HCT116 (cell line): ENCODE measurements around the gene DOCK4.

Experiments used
- CBX3 ChIP-seq: IDR thresholded peaks from 2 replicates; pipeline ENCODE4 v1.6.1; 2012; ENCODE audit warnings: low read depth
- EZH2 ChIP-seq: fragments of 200-600 bp; sonication (generic); IDR thresholded peaks from 2 replicates; pipeline ENCODE4 v1.6.1; 2017; ENCODE audit warnings: antibody characterized with exemption, mixed run types
- EZH2phosphoT487 ChIP-seq: fragments of 200-600 bp; IDR thresholded peaks from 2 replicates; pipeline ENCODE4 v1.6.1; 2018; ENCODE audit warnings: antibody characterized with exemption, borderline replicate concordance
- FOSL1 ChIP-seq: IDR thresholded peaks from 2 replicates; pipeline ENCODE4 v1.6.1; 2012; ENCODE audit warnings: low read depth
- POLR2A ChIP-seq: IDR thresholded peaks from 2 replicates; pipeline ENCODE4 v1.7.0; 2011; ENCODE audit warnings: borderline replicate concordance; ENCODE audit not compliant: insufficient read depth, insufficient read length; ENCODE audit errors: extremely low read depth
- YY1 ChIP-seq: IDR thresholded peaks from 2 replicates; pipeline ENCODE4 v1.6.1; 2011; ENCODE audit warnings: low read length, low read depth, moderate library complexity, mild to moderate bottlenecking; ENCODE audit not compliant: insufficient replicate concordance; ENCODE audit errors: extremely low read depth
- TF ChIP-seq, protein P1 (sequence below), 3 experiments: fragments of 200-600 bp in 1 of 3; sonication (generic) in 1 of 3; IDR thresholded peaks in 2 of 3; conservative IDR thresholded peaks in 1 of 3; 2 replicates each; pipeline ENCODE4 v1.5.1; 2012 to 2017; ENCODE audit warnings: low read depth in 2 of 3, low read length in 2 of 3, antibody characterized with exemption in 1 of 3, borderline replicate concordance in 1 of 3, control low read depth in 1 of 3, mild to moderate bottlenecking in 1 of 3, mixed read lengths in 1 of 3, mixed run types in 1 of 3, moderate library complexity in 1 of 3; ENCODE audit not compliant: insufficient read depth in 1 of 3
- TF ChIP-seq, protein P2 (sequence below): IDR thresholded peaks from 2 replicates; pipeline ENCODE4 v1.6.1; 2011; ENCODE audit warnings: mild to moderate bottlenecking, low read length, moderate library complexity; ENCODE audit not compliant: insufficient replicate concordance; ENCODE audit errors: extremely low read depth
- TF ChIP-seq, protein P3 (sequence below): IDR thresholded peaks from 2 replicates; pipeline ENCODE4 v1.6.1; 2012; ENCODE audit warnings: low read depth
- TF ChIP-seq, protein P4 (sequence below): IDR thresholded peaks from 2 replicates; pipeline ENCODE4 v1.6.1; 2012

DNA sequence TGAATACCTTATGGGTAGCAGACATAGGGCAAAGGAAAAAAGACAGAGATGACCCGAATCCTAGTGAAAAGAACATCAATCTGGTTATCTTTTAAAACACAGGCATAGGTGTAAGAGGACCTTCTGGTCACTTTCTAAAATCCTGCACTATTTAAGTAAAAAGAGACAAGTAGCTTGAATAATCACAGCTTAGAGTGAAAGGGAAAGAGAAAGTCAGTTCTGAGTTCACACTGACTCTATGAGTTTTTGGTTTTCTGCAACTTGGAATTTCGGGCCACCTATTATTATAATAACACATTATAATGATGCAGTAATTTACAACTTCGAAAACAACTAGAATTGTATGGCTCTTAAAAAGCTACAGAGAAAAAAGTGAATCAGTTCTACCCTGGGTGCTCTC lies 247.8 kb downstream of the DOCK4 start:
- TF ChIP-seq, protein P1, sequence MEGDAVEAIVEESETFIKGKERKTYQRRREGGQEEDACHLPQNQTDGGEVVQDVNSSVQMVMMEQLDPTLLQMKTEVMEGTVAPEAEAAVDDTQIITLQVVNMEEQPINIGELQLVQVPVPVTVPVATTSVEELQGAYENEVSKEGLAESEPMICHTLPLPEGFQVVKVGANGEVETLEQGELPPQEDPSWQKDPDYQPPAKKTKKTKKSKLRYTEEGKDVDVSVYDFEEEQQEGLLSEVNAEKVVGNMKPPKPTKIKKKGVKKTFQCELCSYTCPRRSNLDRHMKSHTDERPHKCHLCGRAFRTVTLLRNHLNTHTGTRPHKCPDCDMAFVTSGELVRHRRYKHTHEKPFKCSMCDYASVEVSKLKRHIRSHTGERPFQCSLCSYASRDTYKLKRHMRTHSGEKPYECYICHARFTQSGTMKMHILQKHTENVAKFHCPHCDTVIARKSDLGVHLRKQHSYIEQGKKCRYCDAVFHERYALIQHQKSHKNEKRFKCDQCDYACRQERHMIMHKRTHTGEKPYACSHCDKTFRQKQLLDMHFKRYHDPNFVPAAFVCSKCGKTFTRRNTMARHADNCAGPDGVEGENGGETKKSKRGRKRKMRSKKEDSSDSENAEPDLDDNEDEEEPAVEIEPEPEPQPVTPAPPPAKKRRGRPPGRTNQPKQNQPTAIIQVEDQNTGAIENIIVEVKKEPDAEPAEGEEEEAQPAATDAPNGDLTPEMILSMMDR (IDR thresholded peaks at IDR 0.05 in 2 of 3, conservative IDR thresholded peaks at IDR 0.05 in 1 of 3; ENCODE audit: borderline replicate concordance in 1 of 3, insufficient read depth in 1 of 3, low read depth in 2 of 3, low read length in 2 of 3), result no peak
- TF ChIP-seq, protein P2, sequence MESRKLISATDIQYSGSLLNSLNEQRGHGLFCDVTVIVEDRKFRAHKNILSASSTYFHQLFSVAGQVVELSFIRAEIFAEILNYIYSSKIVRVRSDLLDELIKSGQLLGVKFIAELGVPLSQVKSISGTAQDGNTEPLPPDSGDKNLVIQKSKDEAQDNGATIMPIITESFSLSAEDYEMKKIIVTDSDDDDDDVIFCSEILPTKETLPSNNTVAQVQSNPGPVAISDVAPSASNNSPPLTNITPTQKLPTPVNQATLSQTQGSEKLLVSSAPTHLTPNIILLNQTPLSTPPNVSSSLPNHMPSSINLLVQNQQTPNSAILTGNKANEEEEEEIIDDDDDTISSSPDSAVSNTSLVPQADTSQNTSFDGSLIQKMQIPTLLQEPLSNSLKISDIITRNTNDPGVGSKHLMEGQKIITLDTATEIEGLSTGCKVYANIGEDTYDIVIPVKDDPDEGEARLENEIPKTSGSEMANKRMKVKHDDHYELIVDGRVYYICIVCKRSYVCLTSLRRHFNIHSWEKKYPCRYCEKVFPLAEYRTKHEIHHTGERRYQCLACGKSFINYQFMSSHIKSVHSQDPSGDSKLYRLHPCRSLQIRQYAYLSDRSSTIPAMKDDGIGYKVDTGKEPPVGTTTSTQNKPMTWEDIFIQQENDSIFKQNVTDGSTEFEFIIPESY, result no peak
- TF ChIP-seq EZH2 (no peak), EZH2phosphoT487 (no peak), FOSL1 (no peak), POLR2A (no peak), CBX3 (no peak), YY1 (no peak)
- TF ChIP-seq, protein P3, sequence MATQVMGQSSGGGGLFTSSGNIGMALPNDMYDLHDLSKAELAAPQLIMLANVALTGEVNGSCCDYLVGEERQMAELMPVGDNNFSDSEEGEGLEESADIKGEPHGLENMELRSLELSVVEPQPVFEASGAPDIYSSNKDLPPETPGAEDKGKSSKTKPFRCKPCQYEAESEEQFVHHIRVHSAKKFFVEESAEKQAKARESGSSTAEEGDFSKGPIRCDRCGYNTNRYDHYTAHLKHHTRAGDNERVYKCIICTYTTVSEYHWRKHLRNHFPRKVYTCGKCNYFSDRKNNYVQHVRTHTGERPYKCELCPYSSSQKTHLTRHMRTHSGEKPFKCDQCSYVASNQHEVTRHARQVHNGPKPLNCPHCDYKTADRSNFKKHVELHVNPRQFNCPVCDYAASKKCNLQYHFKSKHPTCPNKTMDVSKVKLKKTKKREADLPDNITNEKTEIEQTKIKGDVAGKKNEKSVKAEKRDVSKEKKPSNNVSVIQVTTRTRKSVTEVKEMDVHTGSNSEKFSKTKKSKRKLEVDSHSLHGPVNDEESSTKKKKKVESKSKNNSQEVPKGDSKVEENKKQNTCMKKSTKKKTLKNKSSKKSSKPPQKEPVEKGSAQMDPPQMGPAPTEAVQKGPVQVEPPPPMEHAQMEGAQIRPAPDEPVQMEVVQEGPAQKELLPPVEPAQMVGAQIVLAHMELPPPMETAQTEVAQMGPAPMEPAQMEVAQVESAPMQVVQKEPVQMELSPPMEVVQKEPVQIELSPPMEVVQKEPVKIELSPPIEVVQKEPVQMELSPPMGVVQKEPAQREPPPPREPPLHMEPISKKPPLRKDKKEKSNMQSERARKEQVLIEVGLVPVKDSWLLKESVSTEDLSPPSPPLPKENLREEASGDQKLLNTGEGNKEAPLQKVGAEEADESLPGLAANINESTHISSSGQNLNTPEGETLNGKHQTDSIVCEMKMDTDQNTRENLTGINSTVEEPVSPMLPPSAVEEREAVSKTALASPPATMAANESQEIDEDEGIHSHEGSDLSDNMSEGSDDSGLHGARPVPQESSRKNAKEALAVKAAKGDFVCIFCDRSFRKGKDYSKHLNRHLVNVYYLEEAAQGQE, result no peak
- TF ChIP-seq, protein P4, sequence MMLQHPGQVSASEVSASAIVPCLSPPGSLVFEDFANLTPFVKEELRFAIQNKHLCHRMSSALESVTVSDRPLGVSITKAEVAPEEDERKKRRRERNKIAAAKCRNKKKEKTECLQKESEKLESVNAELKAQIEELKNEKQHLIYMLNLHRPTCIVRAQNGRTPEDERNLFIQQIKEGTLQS, result no peak
